NB4 (cell line): Measurements from ENCODE around the gene SUPT20HL1.

Experiments used
- CTCF ChIP-seq: IDR thresholded peaks from one replicate; pipeline ENCODE4 v1.5.1; 2012; ENCODE audit warnings: low read depth, low read length
- POLR2A ChIP-seq: IDR thresholded peaks from 2 replicates; pipeline ENCODE4 v1.6.1; 2011; ENCODE audit warnings: mild to moderate bottlenecking; ENCODE audit not compliant: insufficient read length; ENCODE audit errors: extremely low read depth

GRCh38 chrX:24398766-24399165 is 38.3 kb downstream of the SUPT20HL1 start:
- TF ChIP-seq CTCF (no peak), POLR2A (no peak)
